ENCODE measurements around the gene MUC5AC. TPM values are rescaled to one million over a fixed set of nuclear protein-coding genes. Genes with fewer than 3 reads are reported as not detected.

MUC5AC gene
- total and polyA plus RNA-seq, 2 of the 13 experiments (the other 11 are each of a cell fraction or from before 2014, with no cell fraction given) = under 0.01 TPM; not detected in 1

DNA sequence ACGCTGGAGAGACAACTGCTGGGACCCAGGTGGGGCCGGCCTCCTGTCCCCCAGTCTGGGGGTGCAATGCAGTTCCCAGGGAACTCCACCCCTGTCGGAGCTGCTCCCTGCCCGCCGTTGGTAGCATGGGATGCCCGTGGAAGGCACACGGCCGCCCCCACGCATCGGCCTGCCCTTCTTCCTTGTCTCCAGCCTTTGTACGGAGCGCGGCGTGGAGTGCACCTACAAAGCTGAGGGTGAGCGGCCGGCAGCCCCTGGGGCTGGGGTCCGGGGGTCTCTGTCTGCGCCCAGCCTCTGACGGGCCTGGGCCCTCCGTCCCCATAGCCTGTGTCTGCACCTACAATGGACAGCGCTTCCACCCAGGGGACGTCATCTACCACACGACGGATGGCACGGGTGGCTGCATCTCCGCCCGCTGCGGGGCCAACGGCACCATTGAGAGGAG, 23.2 kb downstream of the MUC5AC start:
- Histone ChIP-seq H3K27me3 (ENCODE audit: control insufficient read depth in 1 of 2, insufficient read depth in 2 of 2, low read length in 2 of 2) (peaks cover 3 to 39% of the 10 kb centered on the region in 2 experiments; a peak in 4 of 5 replicates), H3K4me2 (ENCODE audit: low read depth, low read length) (no peak overlapping the region), H3K36me3 (replicated peaks in 1 of 2; ENCODE audit: control insufficient read depth in 1 of 2, insufficient read depth in 2 of 2, low read length in 2 of 2) (no peaks in the 10 kb centered on the region), H3K9me3 (ENCODE audit: low read length) (no peaks in the 10 kb centered on the region), H3K79me2 (ENCODE audit: insufficient read depth, low read length) (no peaks in the 10 kb centered on the region), H4K20me1 (ENCODE audit: insufficient read depth, low read length) (no peaks in the 10 kb centered on the region), H3K9ac (ENCODE audit: insufficient read depth, low read depth, low read length) (no peak overlapping the region), H3K27ac (ENCODE audit: extremely low read length, insufficient read depth, low read length) (no peak overlapping the region), H3K4me1 (ENCODE audit: insufficient read depth, low read length) (no peaks in the 10 kb centered on the region), H2AFZ (ENCODE audit: low read length) (no peak overlapping the region), H3K4me3 (replicated peaks in 1 of 3; ENCODE audit: insufficient read depth in 1 of 3, low read depth in 2 of 3, low read length in 3 of 3) (no peak overlapping the region)
- POLR2A ChIA-PET = no interaction called here
- FAIRE-seq (no peak), ATAC-seq (no peak), DNase-seq (ENCODE audit: low spot score) (no peak)
- 47% methylated on average over 9 of the region's 29 CpGs for WGBS (ENCODE audit: low lambda C conversion rate)
- TF ChIP-seq HDAC2 (CRISPR knock-in tag; IDR thresholded peaks at IDR 0.05) = no peak
- TF ChIP-seq ZNF646 (CRISPR knock-in tag; IDR thresholded peaks at IDR 0.05) = no peak
- TF ChIP-seq ATF1 (CRISPR knock-in tag; IDR thresholded peaks at IDR 0.05) = no peak
- no peak for TF ChIP-seq NFKBIZ (CRISPR knock-in tag; IDR thresholded peaks at IDR 0.05)
- no peak for TF ChIP-seq NCOA1 (CRISPR knock-in tag; IDR thresholded peaks at IDR 0.05)
- no peak for TF ChIP-seq MYC (CRISPR knock-in tag; IDR thresholded peaks at IDR 0.05; ENCODE audit: borderline replicate concordance)
- no peak for TF ChIP-seq SATB2 (CRISPR knock-in tag; IDR thresholded peaks at IDR 0.05)
- TF ChIP-seq ZNF354B (CRISPR knock-in tag; IDR thresholded peaks at IDR 0.05) = no peak
- no peak for TF ChIP-seq MAF1 (CRISPR knock-in tag; IDR thresholded peaks at IDR 0.05; ENCODE audit: borderline replicate concordance)
- TF ChIP-seq, protein P1, sequence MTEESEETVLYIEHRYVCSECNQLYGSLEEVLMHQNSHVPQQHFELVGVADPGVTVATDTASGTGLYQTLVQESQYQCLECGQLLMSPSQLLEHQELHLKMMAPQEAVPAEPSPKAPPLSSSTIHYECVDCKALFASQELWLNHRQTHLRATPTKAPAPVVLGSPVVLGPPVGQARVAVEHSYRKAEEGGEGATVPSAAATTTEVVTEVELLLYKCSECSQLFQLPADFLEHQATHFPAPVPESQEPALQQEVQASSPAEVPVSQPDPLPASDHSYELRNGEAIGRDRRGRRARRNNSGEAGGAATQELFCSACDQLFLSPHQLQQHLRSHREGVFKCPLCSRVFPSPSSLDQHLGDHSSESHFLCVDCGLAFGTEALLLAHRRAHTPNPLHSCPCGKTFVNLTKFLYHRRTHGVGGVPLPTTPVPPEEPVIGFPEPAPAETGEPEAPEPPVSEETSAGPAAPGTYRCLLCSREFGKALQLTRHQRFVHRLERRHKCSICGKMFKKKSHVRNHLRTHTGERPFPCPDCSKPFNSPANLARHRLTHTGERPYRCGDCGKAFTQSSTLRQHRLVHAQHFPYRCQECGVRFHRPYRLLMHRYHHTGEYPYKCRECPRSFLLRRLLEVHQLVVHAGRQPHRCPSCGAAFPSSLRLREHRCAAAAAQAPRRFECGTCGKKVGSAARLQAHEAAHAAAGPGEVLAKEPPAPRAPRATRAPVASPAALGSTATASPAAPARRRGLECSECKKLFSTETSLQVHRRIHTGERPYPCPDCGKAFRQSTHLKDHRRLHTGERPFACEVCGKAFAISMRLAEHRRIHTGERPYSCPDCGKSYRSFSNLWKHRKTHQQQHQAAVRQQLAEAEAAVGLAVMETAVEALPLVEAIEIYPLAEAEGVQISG (CRISPR knock-in tag; IDR thresholded peaks at IDR 0.05) = no peak
- TF ChIP-seq ZMAT5 (CRISPR knock-in tag; IDR thresholded peaks at IDR 0.05; ENCODE audit: borderline replicate concordance, low read depth) = no peak
- no TSS peak for BruUV-seq (replicated peaks)
- intact Hi-C loops (cut with micrococcal nuclease; ENCODE audit: unreplicated experiment) (no loop called here), in situ Hi-C loops (cut with HindIII; ENCODE audit: extremely low pct_ligation_motif_present, low pct_unique_long_range_greater_than_20kb) (no loop called here)
- CTCF ChIA-PET (ENCODE audit: low intra/inter-chr PET ratio, low total read pairs) = no interaction called here

All from HepG2 (cell line).